ENCODE results near the gene SPDYC. TPM values are rescaled to one million over a fixed set of nuclear protein-coding genes. Genes with fewer than 3 reads are reported as not detected.

The SPDYC gene
- total and polyA plus RNA-seq, 2 of the 13 experiments (the other 11 are each of a cell fraction or from before 2014, with no cell fraction given) = 0.15 to 0.33 TPM

DNA sequence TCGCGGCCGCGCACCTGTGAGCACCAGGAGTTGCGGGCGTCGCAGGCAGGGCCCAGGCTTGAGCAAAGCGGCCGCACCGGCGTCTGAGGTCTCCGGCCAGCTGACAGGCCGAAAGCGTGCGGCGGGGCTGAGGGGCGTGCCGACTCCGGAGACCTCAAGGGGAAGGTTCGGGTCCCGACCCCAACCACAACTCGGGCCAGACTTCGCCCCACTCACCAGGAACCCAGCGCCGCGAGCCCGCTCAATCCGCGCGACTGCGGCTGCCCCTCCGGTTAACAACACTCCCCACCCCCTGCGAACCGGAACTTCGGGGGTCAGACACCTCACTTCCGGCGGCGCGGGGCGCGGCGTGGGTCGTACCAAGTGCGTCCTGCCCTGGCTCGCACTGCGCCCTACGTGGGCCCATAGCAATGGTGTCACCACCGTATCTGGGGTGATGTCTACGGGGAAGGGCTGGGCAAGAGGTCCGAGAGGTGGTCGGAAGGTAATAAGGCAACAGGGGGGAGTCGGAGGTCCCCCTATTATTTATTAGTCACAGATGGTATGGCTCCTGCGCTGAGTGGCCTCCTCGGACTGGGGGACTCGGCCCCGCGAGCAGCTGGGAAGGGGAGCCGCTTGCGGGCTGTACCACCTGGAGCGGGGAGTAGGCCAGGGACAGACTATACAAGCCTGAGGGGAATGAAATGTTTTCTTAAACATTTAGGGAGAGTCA is 35.6 kb upstream of the SPDYC start, which contains the start of gene SYVN1 (continued):
- TF ChIP-seq THAP11 (CRISPR knock-in tag; IDR thresholded peaks at IDR 0.05) (peak; percentile 87), SIN3A (IDR thresholded peaks at IDR 0.05; ENCODE audit: borderline replicate concordance, low read depth, low read length) (peak; percentile 78; the same call in 1 of the 2 replicates), HMGA1 (CRISPR knock-in tag; conservative IDR thresholded peaks at IDR 0.05) (no peak), ZNF512B (CRISPR knock-in tag; IDR thresholded peaks at IDR 0.05; ENCODE audit: borderline replicate concordance) (no peak), ZNF674 (CRISPR knock-in tag; IDR thresholded peaks at IDR 0.05; ENCODE audit: low read depth) (no peak; the same call in 1 of the 2 replicates), ZFP91 (CRISPR knock-in tag; IDR thresholded peaks at IDR 0.05; ENCODE audit: borderline replicate concordance) (peak; percentile 86; the same call in 1 of the 2 replicates), AHR (CRISPR knock-in tag; IDR thresholded peaks at IDR 0.05) (no peak; the same call in 1 of the 2 replicates), KDM5B (CRISPR knock-in tag; IDR thresholded peaks at IDR 0.05; ENCODE audit: borderline replicate concordance) (peak; percentile 90), TCF12 (IDR thresholded peaks at IDR 0.05) (no peak), TCF12 (CRISPR knock-in tag; IDR thresholded peaks at IDR 0.05) (no peak), ZNF557 (CRISPR knock-in tag; IDR thresholded peaks at IDR 0.05) (no peak), ZNF691 (CRISPR knock-in tag; IDR thresholded peaks at IDR 0.05; ENCODE audit: borderline replicate concordance, low read depth) (peak; percentile 89; the same call in 1 of the 2 replicates), ZFP37 (CRISPR knock-in tag; IDR thresholded peaks at IDR 0.05; ENCODE audit: borderline replicate concordance) (no peak), BORCS8-MEF2B (CRISPR knock-in tag; IDR thresholded peaks at IDR 0.05) (peak; percentile 57; the same call in 1 of the 2 replicates), DMTF1 (CRISPR knock-in tag; IDR thresholded peaks at IDR 0.05) (no peak), ZNF430 (CRISPR knock-in tag; IDR thresholded peaks at IDR 0.05) (peak; percentile 72; the same call in 1 of the 2 replicates), NFIC (IDR thresholded peaks at IDR 0.05; ENCODE audit: low read length) (peak; percentile 23; the same call in 1 of the 2 replicates), ZNF552 (CRISPR knock-in tag; IDR thresholded peaks at IDR 0.05; ENCODE audit: borderline replicate concordance) (peak; percentile 75; the same call in 1 of the 2 replicates)

All from HepG2 (cell line).